Activated CD8-positive, alpha-beta T cell treated with anti-CD3 and anti-CD28 coated beads, Interleukin-2, amount 10 ng/mL, durations not matched to agents 7 days and 5 days (primary cell): ENCODE data around the gene CTNNA2. TPM values are rescaled to one million over a fixed set of nuclear protein-coding genes. Genes with fewer than 3 reads are reported as not detected.

Experiments
- ATAC-seq: fragments of 150-1000 bp; cut with Tn5 transposase; one replicate; pipeline ENCODE4 v1.10.0; 2021; ENCODE audit warnings: moderate library complexity
- CTCF ChIA-PET: fragments of 350-600 bp; sonication (Branson Sonifier 250); formaldehyde crosslinking; loops from one replicate; lab custom pipeline; 2021; ENCODE audit warnings: antibody characterized with exemption; lab: Charles Lee
- POLR2A ChIA-PET: fragments of 350-600 bp; sonication (Branson Sonifier 250); formaldehyde crosslinking; loops from one replicate; lab custom pipeline; 2021; ENCODE audit warnings: antibody characterized with exemption; lab: Charles Lee
- DNase-seq: peaks from one replicate; pipeline ENCODE4 v3.0.0-alpha.2; 2020
- H3K27ac Mint-ChIP-seq: one replicate; pipeline ENCODE4 v1.8.0; 2021; ENCODE audit warnings: mild to moderate bottlenecking, mixed read lengths
- H3K27me3 Mint-ChIP-seq: one replicate; pipeline ENCODE4 v1.8.0; 2021; ENCODE audit warnings: low read depth, mixed read lengths
- H3K36me3 Mint-ChIP-seq: one replicate; pipeline ENCODE4 v1.8.0; 2021; ENCODE audit warnings: low read depth, mixed read lengths
- H3K4me1 Mint-ChIP-seq: one replicate; pipeline ENCODE4 v1.8.0; 2021; ENCODE audit warnings: low read depth, mixed read lengths
- H3K4me3 Mint-ChIP-seq: one replicate; pipeline ENCODE4 v1.8.0; 2021; ENCODE audit warnings: mild to moderate bottlenecking, mixed read lengths
- H3K9me3 Mint-ChIP-seq: one replicate; pipeline ENCODE4 v1.8.0; 2022; ENCODE audit warnings: mixed read lengths; ENCODE audit not compliant: insufficient read depth
- total RNA-seq, 2 experiments: library from RNA; stranded (reverse); gene quantifications; one replicate each; pipeline ENCODE4 v1.2.3, GENCODE V29; 2021

Gene CTNNA2
- total RNA-seq, 2 experiments from 2014 or later = not detected

- Mint-ChIP-seq H3K4me1 (no peaks in the 10 kb centered on the region), H3K9me3 (no peaks in the 10 kb centered on the region), H3K27me3 (no peaks in the 10 kb centered on the region), H3K27ac (no peak overlapping the region), H3K36me3 (no peaks in the 10 kb centered on the region), H3K4me3 (no peak overlapping the region)
- DNase-seq (no peak), ATAC-seq (no peak)
- CTCF ChIA-PET = no interaction called here
- POLR2A ChIA-PET = no interaction called here
Measured at GRCh38 chr2:80280598-80280997, 767.7 kb downstream of the CTNNA2 start.

- no peaks in the 10 kb centered on the region for H3K9me3 Mint-ChIP-seq
- H3K27me3 Mint-ChIP-seq = no peaks in the 10 kb centered on the region
- DNase-seq (no peak), ATAC-seq (no peak)
- POLR2A ChIA-PET = no interaction called here
- no peaks in the 10 kb centered on the region for H3K4me1 Mint-ChIP-seq
- no peaks in the 10 kb centered on the region for H3K36me3 Mint-ChIP-seq
- H3K27ac Mint-ChIP-seq = no peak overlapping the region
- no peak overlapping the region for H3K4me3 Mint-ChIP-seq
- CTCF ChIA-PET = no interaction called here
Measured at GRCh38 chr2:80281049-80281448, 768.2 kb downstream of the CTNNA2 start.

DNA sequence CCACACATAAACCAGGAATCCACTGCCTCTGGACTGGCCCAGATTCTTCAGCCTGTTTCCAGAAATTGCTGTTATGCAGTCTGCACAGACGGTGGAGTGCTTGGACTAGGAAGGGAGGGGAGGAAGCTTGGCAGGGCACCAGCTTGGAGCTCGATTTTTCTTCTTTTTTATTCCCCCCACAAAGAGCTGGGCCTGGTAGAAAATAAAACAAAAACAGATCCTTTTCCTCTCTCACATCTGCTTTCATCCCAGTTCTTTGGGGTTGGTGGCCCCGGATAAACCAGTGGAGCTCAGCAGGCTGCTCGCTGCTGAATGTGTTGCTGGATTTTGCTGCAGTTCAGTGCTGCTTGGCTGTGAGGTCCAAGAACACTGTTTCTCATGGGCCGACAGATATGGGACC is 775.7 kb downstream of the CTNNA2 start:
- CTCF ChIA-PET = no interaction called here
- ATAC-seq = no peak
- Mint-ChIP-seq H3K4me1 (no peaks in the 10 kb centered on the region), H3K4me3 (no peak overlapping the region), H3K36me3 (no peaks in the 10 kb centered on the region), H3K9me3 (no peaks in the 10 kb centered on the region), H3K27ac (no peak overlapping the region), H3K27me3 (no peaks in the 10 kb centered on the region)
- no peak for DNase-seq
- POLR2A ChIA-PET = no interaction called here

GRCh38 chr2:80291656-80292055 is 778.8 kb downstream of the CTNNA2 start:
- ATAC-seq (no peak), DNase-seq (no peak)
- H3K27ac Mint-ChIP-seq = no peak overlapping the region
- H3K9me3 Mint-ChIP-seq = no peaks in the 10 kb centered on the region
- no peaks in the 10 kb centered on the region for H3K27me3 Mint-ChIP-seq
- ChIA-PET POLR2A (interaction anchor here (0.6 kb wide), 1 partner anchor 40 kb away, joined by 3 read pairs; no protein-coding TSS in a partner anchor), CTCF (no interaction called here)
- H3K36me3 Mint-ChIP-seq = no peaks in the 10 kb centered on the region
- H3K4me1 Mint-ChIP-seq = no peaks in the 10 kb centered on the region
- no peak overlapping the region for H3K4me3 Mint-ChIP-seq

DNA sequence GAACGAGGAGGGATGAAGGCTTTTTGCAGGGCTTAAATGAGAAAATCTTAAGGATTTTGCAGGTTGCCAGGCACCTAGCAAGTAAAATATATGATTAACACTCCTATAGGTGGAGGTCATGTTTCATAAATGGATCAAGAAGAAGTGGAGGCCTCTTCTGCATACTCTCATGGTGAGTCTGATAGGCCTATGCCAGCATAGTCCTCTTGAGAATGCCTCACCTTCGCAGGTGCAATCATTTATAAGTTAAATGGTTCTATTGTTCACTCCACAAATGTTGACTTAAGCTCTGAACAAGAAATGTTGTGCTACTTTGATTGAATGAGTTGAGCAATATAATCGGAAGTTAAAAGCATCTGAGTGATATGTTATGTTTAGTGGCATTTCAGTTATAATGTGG is 779.6 kb downstream of the CTNNA2 start:
- Mint-ChIP-seq H3K36me3 (no peaks in the 10 kb centered on the region), H3K4me1 (no peaks in the 10 kb centered on the region), H3K27ac (no peak overlapping the region), H3K9me3 (no peaks in the 10 kb centered on the region), H3K27me3 (no peaks in the 10 kb centered on the region), H3K4me3 (no peak overlapping the region)
- ChIA-PET CTCF (no interaction called here), POLR2A (no interaction called here)
- ATAC-seq (no peak), DNase-seq (no peak)

- ChIA-PET CTCF (no interaction called here), POLR2A (no interaction called here)
- ATAC-seq (no peak), DNase-seq (no peak)
- Mint-ChIP-seq H3K36me3 (no peaks in the 10 kb centered on the region), H3K9me3 (no peaks in the 10 kb centered on the region), H3K27me3 (no peaks in the 10 kb centered on the region), H3K4me1 (no peaks in the 10 kb centered on the region), H3K27ac (no peak overlapping the region), H3K4me3 (no peak overlapping the region)
Measured at GRCh38 chr2:80293039-80293438, 780.2 kb downstream of the CTNNA2 start.

DNA sequence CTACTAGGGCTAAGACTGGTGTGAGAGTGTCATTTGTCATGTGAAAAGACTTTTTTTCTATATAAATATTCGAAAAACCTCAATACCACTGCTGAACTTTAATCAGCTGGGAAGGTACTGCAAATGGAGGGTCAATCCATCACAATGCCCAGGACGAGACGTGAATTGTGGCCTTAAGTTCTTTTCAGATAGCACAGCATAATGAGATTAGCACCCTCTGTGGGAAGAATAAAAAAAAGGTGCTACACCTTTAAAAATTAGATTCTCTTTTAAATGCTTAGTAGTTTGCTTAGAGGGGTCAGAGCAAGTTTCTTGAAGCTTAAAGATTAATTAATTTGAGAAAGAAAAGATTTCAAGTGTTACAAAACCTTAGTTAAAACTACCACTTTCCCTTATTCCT is 786.1 kb downstream of the CTNNA2 start:
- H3K27ac Mint-ChIP-seq = no peak overlapping the region
- H3K9me3 Mint-ChIP-seq = no peaks in the 10 kb centered on the region
- H3K4me1 Mint-ChIP-seq = no peaks in the 10 kb centered on the region
- ChIA-PET POLR2A (interaction anchor here (0.5 kb wide), 1 partner anchor 215 kb away, joined by 3 read pairs; no protein-coding TSS in a partner anchor), CTCF (no interaction called here)
- peaks cover 2% of the 10 kb centered on the region for H3K36me3 Mint-ChIP-seq
- no peak overlapping the region for H3K4me3 Mint-ChIP-seq
- DNase-seq = no peak
- peaks cover 30% of the 10 kb centered on the region for H3K27me3 Mint-ChIP-seq
- ATAC-seq = no peak

DNA sequence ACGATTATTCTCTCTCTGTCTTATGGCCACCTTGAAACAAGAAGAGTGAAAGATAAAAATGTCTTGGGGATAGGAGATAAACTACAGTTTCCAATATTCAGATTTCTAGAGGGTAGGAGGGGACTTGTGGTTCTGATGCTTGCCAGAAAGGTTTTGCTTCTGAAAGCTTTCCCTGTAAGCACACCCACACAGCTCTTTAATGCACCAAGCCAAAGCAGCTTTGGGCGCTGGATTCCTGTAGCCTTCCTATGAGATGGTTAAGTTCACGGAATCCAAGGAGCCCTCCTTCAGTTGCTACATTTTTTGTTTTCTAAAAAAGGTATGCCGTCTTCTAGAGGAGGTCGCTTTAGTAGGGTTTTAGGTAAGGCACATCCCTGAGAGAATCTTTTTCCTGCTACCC is 786.8 kb downstream of the CTNNA2 start:
- ChIA-PET CTCF (no interaction called here), POLR2A (interaction anchor here (0.5 kb wide), 1 partner anchor 214 kb away, joined by 3 read pairs; no protein-coding TSS in a partner anchor)
- Mint-ChIP-seq H3K4me1 (no peaks in the 10 kb centered on the region), H3K9me3 (no peaks in the 10 kb centered on the region), H3K27ac (no peak overlapping the region), H3K4me3 (no peak overlapping the region), H3K36me3 (peaks cover 2% of the 10 kb centered on the region), H3K27me3 (peaks cover 33% of the 10 kb centered on the region)
- no peak for ATAC-seq
- DNase-seq = no peak

DNA sequence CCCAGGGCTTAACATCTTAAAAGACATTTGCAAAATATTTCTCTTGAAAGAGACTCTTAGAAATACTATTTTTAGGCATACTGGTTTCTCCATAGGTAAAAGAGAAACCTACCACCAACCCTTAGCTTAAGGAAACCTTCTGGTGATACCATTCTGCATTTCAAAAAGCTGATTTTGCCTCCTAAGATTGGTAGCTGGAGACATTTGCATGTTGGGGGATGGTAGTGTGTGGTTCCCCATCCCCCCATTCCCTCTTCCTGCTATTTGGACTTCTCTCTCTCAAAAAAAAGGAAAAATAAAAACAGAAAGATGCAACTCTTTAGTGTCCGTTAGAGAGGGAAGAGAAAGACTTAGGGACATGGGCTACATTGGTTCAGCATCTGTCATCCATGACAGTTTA is 787.5 kb downstream of the CTNNA2 start:
- CTCF ChIA-PET = no interaction called here
- Mint-ChIP-seq H3K27ac (no peak overlapping the region), H3K36me3 (peaks cover 2% of the 10 kb centered on the region), H3K4me1 (no peaks in the 10 kb centered on the region), H3K9me3 (no peaks in the 10 kb centered on the region), H3K27me3 (peaks cover 38% of the 10 kb centered on the region), H3K4me3 (no peak overlapping the region)
- POLR2A ChIA-PET = no interaction called here
- ATAC-seq = no peak
- DNase-seq = no peak

DNA sequence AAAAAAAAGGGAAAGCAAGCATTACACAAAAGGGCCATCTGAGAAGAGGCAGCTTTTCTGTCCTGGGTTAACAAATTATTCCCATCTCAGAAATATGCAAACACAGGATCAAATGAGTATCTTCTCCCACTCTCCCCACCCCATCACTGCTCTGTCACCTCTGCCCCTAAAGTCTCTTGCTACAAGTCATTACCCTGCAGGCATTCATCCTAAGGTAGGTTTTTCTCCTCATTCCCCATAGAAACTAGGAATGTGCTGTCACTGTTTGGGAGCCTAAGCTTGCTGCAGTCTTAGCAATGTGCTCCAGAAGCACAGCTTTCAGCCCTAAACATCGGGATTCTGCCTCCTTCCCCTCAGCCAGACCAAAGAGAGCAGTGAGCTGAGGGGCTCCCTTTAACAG is 788.1 kb downstream of the CTNNA2 start:
- no peak for ATAC-seq
- no peaks in the 10 kb centered on the region for H3K9me3 Mint-ChIP-seq
- no peak overlapping the region for H3K27ac Mint-ChIP-seq
- no peaks in the 10 kb centered on the region for H3K4me1 Mint-ChIP-seq
- H3K27me3 Mint-ChIP-seq = peaks cover 39% of the 10 kb centered on the region
- POLR2A ChIA-PET = no interaction called here
- DNase-seq = no peak
- no peak overlapping the region for H3K4me3 Mint-ChIP-seq
- CTCF ChIA-PET = no interaction called here
- H3K36me3 Mint-ChIP-seq = peaks cover 2% of the 10 kb centered on the region

- Mint-ChIP-seq H3K27ac (no peak overlapping the region), H3K9me3 (no peaks in the 10 kb centered on the region), H3K4me3 (no peak overlapping the region), H3K27me3 (peaks cover 39% of the 10 kb centered on the region), H3K4me1 (no peaks in the 10 kb centered on the region), H3K36me3 (peaks cover 2% of the 10 kb centered on the region)
- ATAC-seq (no peak), DNase-seq (no peak)
- ChIA-PET POLR2A (no interaction called here), CTCF (no interaction called here)
Measured at GRCh38 chr2:80302001-80302313, 789.1 kb downstream of the CTNNA2 start.

DNA sequence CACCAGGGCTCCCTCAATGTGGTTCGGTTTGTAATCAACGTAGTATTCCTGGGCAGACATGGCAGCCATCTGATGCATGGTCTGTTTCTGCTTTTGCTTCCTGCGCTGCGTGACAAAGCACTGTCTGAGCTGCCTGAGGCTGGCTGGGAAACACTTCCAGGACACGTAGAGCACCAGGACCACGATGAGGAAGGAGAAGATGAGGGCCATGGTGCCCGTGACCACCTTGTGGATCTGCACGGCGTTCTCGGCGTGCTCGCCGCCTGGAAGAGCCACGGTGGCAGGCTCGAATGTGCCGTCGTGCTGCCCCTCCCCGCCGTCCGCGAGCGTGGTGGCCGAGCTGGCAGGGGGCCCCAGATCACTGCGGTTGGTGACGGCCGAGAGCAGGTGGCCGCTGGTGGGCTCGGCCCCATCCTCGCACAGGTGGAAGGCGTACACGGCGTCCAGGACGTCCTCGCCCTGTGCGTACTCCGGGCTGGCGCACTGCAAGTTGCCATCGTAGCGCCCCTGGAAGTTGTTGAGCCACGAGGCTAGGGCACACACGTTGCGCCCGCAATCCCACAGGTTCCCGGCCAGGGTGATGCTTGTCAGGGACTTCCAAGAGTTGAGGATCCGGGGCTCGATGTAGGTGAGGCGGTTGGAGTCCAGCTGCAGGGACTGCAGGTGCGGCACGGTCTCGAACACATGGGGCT is 789.6 kb downstream of the CTNNA2 start:
- DNase-seq (no peak), ATAC-seq (no peak)
- CTCF ChIA-PET = no interaction called here
- no peaks in the 10 kb centered on the region for H3K4me1 Mint-ChIP-seq
- H3K27me3 Mint-ChIP-seq = peaks cover 39% of the 10 kb centered on the region
- POLR2A ChIA-PET = no interaction called here
- H3K27ac Mint-ChIP-seq = peak overlapping the region; percentile 46
- H3K4me3 Mint-ChIP-seq = no peak overlapping the region
- H3K9me3 Mint-ChIP-seq = no peaks in the 10 kb centered on the region
- H3K36me3 Mint-ChIP-seq = peaks cover 2% of the 10 kb centered on the region
